HG02973 (cell line): ENCODE results near the gene NLGN1.

ENCODE experiments used
- ATAC-seq: cut with Tn5 transposase; IDR thresholded peaks from one replicate; pipeline ENCODE4 v1.9.1; 2021; ENCODE audit warnings: moderate library complexity; ENCODE audit not compliant: unreplicated experiment

The NLGN1 gene

DNA sequence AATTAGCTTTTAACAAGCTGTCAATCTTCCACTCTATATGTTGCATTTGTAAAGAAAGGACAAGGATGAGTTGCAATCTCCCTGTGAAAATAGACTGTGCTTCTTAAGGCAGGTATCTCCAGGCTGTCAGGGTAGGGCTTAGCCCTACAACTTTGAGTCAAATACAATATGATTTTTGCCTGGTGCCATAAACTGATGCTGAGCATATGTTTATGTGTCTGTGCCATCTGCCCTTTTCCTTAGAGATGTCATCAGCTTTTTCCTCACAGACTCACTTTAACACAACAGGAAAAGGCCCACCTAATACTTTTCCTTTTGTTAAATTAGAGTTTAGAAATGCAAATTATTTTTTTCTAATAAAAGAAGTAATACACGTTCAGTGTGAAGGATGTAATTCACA lies 548.3 kb downstream of the NLGN1 start:
- ATAC-seq, result no peak

DNA sequence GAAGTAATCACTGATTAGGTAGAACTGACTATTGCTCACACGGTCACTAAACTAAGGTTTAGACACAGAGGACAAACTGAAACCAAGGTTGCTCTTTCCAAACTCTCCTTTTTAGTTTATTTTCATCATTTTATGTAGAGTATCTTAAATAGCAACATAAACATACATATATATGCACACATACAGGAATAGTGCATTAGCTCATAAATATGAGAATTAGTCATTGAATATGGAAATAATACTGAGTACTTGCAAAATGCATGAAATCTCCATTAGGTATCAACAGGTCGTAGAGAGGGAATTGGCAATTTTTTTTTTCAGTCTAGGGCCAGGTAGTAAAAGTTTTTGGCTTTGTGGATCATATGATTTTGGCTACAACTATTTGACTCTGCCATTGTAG lies 557.1 kb downstream of the NLGN1 start:
- ATAC-seq, result no peak

DNA sequence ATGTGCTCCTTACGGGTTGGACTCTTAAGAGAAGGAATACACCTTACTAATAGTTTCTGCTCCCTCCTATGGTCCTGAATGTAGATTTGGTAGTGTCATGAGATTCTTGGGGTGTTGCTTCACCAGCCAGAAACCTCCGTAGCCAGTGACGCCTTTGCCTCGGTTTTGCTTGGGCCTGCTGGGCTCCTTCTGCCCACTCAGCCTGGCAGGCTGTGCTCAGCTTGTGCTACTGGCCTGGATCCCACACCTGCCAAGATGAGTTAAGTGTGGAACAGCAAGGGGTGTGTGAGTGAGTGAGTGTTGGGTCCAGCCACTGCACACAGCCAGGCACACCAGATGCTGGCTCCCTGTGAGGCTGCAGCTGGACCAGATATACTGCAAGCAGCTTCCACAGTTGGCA lies 560.1 kb downstream of the NLGN1 start:
- no peak for ATAC-seq

DNA sequence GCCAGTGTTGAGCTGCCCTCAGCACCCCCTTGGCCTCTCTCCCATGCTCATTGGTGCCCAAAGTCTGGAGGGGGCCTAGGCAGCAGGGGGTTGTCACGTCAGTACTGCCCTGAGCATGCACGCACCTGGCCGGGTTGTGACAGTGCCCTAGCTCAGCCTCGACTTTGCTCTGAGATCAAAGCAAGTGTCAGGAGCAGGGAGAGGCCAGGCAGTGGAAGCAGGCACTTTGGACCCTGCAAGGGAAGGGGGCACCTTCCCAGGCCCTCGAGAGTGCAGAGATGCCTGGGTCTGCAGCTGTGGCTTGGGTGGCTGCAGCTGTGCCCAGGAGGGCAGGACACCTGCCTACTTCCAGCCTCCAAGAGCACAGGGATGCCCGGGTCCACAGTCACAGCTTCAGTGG lies 561.3 kb downstream of the NLGN1 start:
- no peak for ATAC-seq

DNA sequence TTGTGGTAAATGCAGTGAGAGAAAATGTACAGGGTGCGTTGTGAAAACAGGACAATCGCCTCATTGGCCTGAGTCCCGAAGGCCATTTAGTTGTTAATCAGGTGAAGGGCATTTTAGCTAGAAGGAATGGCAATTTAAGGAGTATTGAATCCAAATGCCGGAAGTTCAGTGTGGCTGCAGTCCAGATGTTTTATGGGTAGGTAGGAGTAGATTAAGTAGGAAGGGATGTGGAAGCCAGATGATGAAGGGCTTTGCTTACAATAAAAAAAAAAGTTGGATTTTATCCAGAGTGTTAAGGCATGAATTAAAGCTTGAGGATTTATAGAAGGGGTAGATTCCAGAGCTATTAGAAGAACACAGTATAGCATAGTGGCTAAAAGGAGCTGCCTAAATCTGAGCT lies 572.7 kb downstream of the NLGN1 start:
- ATAC-seq, result no peak

DNA sequence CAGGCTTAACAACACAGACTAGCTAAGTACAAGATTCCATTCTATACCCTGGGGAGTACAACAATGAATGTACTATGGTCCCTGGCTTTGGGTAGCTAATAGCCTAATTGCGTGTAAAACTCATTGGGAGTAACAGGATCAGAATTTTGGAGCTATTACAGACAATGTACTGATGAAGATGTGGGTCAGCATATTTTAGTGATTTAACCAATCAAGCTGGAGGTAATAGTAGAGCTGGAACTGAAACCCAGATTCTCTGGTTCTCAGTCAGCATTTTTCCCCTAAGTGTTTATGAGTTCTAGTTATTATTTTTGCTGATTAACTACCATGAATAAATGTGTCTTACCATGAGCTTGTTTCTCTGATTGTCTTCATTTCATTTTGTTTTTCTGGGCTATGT lies 578.7 kb downstream of the NLGN1 start:
- ATAC-seq, result no peak

DNA sequence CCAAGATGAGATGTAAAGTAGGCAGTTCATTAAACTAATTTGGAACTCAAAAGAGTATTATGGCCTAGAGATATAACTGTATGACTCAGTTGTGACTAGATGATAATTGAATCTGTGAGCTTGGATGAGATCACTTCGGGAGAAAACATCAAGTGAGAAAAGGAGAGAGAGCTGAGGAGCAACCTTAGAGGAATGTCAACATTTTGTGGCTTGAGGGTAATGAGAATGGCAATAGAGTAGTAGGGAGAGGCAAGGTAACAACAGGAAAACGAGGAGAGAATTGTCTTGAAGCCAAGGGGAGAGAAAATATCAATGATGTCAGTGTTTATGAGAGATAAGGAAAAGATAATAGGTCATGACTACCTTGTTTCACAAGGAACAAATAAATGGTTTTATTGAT lies 580.2 kb downstream of the NLGN1 start:
- ATAC-seq, result no peak

DNA sequence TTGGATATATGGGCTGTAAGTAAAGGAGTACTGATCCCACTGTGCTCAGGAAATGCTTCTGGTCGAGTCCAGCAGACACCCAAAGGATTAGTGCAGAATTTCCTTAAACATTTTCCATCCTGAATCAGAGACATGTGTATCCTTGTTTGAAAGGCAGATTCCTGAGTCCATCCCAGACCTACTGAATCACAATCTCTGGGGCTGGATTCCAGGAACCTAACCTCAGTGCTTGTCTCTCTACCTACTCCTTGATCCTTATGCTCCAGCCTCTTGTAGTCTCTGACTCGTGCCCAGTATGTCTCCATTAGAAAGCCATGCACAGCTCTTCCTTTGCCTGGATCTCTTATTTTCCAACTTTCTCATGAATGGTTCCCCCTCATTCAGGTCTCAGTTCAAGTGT lies 585.8 kb downstream of the NLGN1 start:
- no peak for ATAC-seq

DNA sequence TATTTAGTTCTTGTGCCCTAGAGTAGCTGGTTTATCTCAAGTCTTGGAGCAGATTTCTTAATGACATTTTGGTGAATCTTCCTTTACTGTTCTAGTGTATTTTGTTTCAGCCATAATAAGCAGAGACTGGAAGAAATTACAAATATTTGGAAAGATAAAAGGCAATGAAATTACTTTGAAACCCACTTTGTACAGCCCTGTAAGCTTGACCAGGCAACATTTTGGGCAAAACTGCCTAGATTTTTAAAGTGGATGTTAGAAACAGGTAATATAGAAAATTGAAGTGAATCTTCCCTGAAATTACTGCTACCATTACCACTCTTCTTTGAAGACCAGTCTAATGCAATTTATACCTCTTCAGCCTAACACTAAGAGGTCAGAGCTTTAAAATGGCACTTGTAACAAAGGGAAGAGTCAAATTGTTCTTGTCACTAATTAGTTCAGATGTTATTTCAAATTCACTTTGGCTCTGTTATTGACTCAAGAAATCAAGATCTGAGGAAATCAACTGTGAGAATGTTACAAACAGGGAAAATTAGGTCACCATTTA lies 589.4 kb downstream of the NLGN1 start:
- no peak for ATAC-seq

DNA sequence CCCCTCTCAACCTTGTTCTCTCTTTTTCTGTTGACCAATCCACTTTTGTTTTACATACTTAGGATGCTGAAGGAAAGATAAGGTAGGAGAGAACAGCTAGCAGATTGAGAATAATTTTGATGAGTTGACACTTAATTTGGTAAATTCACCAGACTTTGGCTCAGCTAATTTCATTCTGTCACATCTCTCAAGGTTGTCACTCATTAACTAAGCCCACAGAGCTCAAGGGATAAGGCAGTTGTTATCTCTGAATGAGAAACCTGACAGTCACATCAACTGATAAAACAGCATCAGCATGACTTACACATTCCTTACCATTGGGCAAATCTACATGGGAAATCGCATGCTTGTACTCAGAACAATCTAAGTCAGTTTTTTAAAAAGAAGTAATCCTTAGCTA lies 591.4 kb downstream of the NLGN1 start:
- ATAC-seq, result no peak

DNA sequence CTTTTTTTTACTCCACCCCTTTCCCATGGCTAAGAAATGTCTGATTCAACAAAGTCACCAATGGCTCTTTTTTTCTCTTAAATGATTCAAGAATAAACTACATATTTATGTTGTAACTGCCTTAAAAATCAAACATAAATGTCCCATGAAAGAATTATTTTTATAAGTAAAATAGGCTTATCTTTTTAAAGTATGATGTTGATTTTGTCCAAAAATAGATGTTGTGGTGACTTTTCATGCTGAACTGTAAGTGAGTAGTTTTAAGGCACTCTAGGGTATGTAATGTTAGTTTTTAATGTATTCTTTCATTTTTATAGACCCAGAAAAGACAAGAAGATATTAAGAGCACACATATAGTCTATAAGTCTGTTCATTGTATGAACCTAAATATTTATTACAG lies 594.9 kb downstream of the NLGN1 start:
- no peak for ATAC-seq

DNA sequence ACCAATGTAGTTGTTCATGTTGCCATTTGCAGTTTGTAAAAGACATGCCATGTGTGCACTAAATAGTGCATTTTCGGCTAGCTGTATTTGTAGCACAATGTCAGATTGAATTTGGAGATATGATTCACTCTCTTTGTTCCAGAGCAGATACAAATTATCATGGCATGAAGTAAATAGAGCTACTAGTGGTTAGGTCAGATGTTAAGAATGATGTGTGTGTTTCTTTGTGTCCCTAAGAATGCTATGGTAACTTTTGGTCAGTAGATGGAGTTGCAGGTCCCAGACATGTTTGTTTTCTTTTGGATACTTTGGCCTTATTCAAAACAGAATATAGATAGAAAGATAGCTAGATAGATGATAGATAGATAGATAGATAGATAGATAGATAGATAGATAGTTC lies 595.8 kb downstream of the NLGN1 start:
- ATAC-seq, result no peak

DNA sequence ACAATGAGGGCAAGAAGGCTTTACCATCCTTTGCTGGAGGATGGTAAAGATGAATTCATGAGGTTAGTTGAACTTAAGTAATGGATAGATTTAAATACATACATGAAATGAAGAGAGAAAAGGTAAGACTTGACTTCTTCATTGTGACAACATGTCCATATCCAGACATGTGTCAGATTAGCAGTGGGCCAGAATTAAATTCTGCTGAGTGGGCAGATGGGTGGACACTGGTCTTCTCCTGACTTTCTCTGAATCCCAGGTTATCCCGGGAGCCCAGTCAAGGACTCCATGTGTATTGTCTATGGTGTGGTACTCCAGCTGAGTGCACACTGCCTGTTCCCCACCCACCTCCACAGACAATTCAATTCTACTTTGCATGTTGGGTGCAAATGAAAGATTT lies 603.1 kb downstream of the NLGN1 start:
- no peak for ATAC-seq

DNA sequence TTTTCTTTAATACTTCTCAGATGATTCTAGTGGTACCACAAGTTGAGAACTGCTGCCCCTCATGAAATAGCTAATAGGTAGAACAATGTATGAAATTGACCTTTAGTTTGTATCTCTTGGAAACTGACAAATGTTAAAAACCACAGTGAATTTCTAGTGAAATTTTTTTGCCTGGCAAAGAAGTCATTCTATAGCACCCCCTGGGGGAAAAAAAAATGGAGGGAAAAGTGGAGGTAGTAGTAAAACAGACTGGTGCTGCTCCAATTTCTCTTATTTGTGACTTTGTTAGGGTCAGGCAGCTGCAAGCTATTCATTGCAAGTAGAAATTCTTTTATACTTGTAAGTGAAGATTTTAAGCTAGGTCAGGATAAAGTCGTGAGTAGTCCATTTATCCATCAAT lies 605.0 kb downstream of the NLGN1 start:
- ATAC-seq, result no peak

DNA sequence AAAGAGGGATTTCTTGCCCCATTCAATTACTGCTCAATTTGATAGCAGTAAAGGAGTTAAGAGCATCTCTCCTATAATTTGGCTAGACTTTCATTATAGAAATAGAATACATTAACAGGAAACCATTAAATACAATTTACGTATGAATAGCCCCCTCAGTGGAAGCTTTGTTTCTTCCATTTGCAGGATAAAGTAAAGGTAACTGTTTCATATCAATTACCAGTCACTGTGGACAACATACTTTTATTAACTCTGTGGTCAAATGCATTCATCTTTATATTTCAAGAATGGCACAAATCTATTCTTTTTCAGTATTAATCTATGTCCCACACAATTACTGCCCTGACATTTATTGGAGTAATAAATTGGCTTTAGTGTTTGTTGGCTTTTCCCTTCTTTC lies 613.4 kb downstream of the NLGN1 start:
- no peak for ATAC-seq

DNA sequence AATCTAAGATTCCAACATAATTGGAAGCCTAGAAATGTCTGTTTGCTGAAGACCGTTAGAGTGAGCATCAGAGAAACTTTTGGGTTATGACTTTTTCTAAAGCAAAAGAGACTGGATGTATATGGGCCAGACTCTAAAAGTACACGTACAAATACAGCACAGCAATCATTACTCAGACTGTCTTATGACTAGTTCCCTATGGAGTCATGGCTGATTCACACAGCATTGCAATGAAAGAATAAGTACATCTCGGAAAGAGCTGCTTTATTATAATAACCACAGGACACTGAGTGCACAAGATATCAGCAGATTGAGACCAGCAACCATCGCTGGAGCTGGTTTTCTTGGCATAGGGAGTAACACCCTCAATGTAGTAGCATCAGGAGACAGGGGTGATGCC lies 618.6 kb downstream of the NLGN1 start:
- ATAC-seq, result no peak

DNA sequence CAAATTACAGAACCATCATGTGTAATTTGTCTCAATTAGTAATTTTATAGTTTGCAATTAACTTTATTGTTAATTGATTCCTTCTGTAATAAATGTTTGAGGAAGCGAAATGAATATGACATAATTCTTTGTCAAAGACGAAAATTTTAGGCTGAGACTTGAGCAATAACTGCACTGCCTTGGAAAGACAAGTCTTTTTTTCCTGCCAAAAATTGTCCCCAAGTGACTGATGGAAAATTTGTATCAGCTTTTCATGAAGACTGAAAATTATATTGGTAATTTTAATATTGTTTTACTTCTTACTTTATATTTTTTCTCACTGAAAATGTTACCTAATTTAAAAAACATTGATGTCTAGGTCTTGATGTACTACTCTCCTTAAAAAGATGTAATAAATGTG lies 622.6 kb downstream of the NLGN1 start:
- no peak for ATAC-seq

DNA sequence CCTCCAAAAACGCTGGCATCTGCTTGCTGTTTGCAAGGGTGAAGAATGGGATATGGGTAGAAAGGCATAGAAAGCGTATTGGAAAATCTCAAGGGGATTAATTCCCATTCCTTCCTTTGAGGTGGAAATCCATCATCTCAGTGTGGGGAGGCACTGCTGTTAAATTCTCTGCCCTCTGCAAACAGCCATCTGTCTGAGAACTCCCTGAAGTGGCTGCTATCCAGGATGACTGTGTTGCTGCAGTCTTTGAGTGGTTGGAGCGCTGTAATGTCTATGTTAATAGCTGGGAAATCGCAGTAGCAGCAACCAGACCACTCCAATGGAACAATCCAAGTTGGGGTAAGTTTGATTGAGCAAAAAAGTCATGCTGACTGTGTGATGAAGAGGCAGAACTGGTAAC lies 625.9 kb downstream of the NLGN1 start:
- no peak for ATAC-seq

DNA sequence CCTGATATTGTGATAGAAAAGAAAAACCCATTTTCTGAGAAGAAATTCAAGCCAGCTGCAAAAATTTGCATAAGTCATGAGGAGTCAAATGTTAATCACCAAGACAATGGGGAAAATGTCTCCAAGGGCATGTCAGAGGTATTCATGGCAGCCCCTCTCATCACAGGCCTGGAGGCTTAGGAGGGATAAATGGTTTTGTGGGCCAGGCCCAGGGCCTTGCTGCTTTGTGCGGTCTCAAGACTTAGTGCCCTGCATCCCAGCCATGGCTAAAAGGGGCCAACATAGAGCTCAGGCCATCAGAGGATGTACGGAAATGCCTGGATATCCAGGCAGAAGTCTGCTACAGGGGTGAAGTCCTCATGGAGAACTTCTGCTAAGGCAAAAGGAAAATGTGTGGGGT lies 631.1 kb downstream of the NLGN1 start:
- no peak for ATAC-seq

DNA sequence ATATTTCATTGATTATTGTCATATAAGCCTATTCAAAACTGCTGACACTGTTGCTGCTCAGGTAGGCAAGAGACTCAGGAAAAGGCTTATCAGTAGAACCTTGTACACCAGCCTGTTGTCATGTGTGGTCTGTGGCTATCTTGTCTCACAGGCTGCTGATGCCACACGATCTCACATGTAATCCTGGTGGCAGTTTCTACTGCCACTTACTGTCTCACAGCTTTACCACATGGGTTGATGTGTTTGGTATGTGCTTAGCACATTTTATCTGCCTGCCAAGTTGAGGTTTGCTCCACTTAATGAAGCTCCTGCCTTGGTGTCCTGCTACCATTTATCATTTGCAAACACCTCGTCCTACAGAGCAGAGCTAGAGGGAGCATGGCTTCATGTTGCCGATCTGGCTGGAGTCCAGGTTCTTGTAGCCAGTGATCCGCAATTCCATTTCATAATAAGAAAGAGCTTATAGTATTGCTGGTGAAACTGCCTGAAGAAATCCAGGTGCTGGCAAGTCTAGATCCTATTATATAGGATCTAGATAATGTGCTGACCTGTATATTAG lies 637.9 kb downstream of the NLGN1 start:
- ATAC-seq, result no peak

DNA sequence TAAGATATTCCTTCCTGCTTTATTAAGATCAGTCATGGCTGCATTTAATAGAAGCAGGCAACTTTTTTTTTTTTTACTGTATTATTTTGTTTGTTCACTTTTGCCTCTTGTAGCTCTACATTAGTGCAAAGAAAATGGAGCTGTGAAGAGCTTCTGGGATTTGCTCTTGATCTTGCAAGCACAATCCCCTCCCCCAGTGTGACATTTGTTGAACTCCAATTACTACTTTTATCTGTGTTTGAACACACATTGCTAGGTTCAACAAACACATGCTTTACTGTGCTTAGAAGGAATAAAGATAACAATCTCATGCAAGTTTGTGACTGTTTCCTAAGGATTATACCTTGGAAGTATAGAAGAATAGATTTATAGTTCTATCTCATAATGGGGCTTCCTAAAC lies 648.8 kb downstream of the NLGN1 start:
- no peak for ATAC-seq

DNA sequence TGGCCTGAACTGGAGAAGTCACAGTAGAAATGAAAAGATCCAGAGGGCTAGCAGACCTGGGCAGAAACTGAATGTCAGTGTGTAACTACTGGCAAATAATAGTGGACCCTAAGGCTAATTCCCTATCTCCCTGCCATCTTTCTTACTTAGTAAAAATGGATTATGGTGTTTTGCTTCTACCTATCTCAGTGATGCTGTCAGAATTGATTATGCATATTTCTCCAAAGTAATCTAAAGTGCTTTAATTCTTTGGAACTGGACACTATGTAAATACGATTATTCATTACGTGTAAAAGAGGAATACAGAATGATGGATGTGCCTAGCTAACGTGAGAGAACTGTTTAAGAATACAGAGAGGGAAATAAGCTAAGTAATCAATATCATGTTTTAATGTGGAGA lies 651.9 kb downstream of the NLGN1 start:
- ATAC-seq, result no peak

DNA sequence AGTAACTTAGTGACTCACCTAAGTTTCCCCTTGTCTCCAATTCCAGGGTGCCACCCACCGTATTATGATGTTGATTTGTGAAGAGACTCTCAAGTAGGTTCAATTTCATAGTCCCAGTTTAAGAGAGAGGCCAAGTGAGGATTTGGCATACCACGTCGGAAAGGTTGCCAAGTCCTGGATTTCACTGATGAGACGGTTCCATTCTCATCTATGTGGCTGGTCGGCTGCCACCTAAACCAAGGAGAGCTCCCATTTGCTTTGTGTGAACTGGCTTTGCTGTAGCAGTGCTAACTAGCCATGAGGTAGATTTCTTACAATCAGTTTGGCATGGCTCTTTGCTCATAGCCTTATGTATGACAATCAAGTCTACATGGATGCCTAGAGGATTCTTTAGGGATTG lies 653.6 kb downstream of the NLGN1 start:
- no peak for ATAC-seq

DNA sequence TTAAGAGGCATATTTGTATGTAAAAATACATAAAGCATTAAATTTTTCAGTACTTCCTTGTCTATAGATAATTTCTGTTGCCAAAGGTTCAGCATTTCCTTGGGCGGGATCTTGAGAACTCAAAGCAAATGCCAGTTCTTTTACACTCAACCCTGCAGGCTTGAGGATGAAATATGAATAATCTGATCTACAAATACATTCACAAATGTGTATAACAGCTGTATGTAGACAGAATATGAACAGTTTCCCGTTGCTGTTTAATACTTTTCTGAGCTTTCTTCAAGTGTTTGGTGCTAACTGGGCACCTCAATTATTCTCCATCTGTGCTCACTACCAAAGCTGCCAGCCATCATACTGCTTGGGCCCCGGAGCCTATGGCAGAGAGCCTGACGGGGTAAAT lies 661.3 kb downstream of the NLGN1 start:
- no peak for ATAC-seq
